ENCODE results near the gene TGFBR3.

The TGFBR3 gene

DNA sequence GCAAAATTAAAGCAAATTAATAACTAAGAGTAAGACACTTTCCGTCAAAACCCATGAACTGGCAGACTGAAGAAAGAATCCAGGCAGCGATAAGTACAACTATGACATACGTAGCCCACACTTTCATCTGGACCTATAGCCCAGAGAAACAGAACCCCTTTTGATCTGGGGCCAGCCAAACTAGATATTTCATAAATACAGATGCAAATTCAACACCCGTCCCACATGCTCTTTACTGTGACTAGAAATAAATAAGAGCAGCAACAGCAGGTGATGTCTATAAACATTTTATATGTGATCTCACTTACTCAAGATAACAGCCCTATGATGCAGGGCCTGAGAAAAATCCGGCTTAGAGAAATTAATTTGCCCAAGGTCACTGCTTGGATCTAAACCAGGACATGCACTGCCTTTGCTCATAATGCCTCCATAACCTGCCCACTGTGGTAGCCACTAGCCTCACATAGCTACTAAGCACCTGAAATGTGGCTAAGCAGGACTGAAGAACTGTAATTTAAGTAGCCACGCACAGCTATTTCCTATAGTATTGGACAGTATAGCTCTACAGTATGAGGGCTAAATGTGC lies 130.2 kb downstream of the TGFBR3 start:
- no peak for DNase-seq (ENCODE audit: low read depth in 2 of 2)

DNA sequence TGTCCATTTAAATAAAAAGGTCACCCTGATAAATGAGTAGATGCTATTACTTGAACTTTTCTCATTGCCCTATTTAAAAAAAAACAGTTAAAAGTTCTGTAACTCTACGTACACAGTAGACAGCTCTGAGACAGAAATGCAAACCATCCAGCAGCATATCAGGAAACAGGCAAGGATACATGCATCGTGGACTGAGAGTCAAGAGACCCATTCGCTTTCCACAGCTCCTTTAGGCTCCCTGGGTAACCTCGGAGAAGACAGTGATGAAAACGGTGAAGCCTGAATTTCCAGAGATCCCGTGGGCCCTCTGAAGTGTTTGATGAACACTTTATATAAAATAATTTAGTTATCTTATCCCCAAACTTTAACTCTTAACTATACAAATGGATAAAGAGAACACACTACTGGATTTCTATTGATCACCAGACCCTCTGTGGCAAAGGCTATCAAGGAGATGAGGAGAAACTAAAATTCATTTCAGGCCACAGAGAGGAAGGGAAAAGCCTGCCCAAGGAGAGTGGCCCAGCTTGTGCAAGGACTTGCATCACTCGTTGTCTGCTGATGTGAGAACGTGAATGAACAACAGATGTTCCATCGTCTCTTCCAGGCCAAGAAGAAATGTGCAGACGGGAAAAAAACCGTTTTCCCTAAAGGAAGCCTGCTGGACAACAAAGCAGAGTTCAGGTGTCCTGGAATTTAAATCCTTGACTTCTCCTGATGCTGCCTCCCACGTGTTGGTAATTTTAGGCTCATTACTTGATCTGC lies 131.0 kb downstream of the TGFBR3 start:
- no peak for DNase-seq (ENCODE audit: low read depth in 2 of 2)

DNA sequence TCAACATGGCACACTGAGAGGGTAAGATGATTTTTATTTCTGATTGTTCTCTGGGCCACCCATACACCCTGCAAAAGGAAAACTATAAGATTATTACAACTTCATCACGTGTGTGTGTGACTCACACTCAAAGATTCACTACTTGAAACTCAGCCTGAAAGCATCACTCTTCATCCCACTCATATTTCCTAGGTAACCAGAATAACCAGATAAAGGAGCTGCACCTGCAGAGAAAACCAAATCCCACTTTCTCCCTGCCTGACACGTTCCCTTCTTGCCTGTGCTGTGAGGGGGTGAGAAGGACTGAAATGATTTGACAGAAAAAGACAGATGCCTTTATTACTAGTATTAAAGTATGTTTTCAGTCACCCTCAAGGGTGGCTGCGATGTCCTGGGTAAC lies 131.6 kb downstream of the TGFBR3 start:
- no peak for DNase-seq (ENCODE audit: low read depth in 2 of 2)

DNA sequence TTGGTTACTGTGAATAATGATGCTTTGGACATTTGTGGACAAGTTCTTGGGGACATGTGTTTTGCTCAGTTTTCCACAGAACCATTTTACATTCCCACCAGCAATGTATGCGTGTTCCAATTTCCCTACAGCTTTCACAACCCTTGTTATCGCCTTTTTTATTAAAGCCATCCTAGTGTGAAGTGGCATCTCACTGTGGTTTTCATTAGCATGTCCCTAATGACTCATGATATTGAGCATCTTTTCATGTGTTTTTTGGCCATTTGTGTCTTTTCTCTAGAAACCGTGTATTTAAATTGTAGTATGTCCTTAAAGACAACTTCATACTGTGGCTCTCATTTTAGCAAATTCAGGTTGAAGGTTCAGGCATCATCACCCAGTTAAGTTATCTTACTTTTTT lies 132.1 kb downstream of the TGFBR3 start:
- DNase-seq (ENCODE audit: low read depth in 2 of 2) = no peak

DNA sequence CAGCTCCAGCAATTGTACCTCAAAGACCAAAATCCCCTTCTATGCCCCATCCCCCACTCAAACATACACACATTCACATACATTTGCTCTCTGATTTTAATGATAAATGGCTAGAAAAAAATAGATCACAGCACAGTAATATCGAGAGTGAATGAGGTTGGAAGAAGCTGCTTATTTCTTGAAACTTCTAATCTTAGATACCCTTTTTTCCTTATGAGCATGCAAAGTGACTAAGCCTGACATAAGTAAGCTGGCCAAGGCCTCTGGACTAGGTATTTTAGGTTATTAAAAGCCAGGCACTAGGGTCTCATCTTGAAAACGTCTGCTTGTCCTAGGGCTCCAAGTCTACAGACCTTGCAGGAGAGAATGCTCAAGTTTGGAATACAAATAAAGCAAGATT lies 133.6 kb downstream of the TGFBR3 start:
- no peak for DNase-seq (ENCODE audit: low read depth in 2 of 2)

DNA sequence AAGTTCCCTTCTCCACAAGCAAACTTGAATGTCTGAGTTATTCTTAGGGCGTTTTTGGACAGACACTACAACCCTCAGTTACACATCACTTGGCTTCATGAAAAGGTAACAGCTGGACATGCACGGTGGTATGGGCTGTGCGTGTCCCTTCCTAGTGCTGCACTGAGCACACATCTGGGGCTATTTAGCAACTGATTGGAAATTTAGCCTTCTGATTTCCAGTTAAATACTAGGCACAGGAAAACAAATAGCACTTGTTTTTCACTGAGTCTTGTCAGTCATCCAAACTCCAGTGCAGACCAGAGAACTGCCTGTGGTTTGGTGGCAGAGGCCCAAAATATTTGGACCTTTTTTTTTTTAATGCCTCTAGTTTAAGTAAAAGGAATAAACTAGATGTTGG lies 134.7 kb downstream of the TGFBR3 start:
- no peak for DNase-seq (ENCODE audit: low read depth in 2 of 2)

DNA sequence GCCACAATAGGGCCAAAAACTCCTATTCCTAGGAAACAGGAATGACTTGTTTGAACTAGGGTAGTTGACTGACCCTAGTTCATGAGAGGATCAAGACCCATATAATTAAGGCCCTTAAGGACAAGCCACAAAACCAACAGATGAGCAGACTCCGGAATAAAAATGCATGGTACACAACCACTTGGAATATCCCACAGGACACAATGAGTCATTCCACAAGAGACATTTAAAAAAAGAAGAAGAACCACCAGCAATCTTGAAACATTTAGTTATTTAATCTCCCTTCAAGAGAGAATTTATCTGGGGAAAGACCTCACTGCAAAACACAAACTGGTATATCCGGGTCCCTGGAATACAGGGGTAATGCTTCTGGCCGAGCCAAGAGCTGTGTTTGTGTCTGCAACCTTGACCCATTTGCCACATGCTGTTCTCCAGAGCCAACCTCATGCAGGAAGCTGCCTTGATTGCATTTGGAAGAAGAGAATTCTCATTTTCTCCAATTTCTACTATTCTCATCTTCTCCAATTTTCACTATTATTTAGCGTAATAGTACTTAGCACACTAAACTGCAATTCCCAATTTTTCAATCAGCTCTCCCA lies 135.5 kb downstream of the TGFBR3 start:
- DNase-seq (ENCODE audit: low read depth in 2 of 2) = no peak

DNA sequence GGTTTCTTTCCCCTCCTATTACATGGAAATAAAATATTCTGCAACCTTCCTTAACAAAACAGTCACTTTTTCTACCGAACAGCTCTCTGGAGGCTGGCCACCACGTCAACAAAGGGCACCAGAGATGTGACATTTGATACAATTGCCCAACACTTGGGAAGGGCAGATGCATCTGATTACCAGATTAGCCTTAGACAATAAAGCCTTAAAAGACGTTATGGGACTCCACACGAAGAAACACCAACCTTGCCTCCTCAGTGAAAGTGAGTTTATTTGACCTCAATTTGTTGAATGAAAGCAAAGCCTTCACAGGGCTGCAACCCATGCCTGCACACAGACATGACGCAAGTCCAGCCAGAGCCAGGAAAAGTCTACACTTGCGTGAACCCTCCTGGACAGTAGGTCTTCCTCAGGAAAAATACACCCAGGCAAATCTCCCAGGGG lies 136.1 kb downstream of the TGFBR3 start:
- no peak for DNase-seq (ENCODE audit: low read depth in 2 of 2)

DNA sequence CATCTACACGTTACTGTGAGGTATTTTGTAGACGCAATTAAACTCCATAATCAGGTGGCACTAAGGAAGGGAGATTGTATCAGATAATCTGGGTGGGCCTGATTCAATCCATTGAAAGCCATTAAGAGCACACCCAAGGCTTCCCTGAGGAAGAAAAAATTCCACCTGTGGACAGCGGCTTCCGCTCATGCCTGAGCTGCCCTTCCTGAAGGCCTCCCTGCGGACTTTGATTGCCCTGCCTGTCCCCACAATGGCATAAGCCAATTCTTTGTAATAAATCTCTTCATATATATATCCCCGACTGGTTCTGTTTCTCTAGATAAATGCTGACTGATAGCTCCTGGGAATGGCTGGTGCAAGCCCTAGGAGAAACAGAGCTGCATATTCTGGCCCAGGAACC lies 138.3 kb downstream of the TGFBR3 start:
- no peak for DNase-seq (ENCODE audit: low read depth in 2 of 2)

DNA sequence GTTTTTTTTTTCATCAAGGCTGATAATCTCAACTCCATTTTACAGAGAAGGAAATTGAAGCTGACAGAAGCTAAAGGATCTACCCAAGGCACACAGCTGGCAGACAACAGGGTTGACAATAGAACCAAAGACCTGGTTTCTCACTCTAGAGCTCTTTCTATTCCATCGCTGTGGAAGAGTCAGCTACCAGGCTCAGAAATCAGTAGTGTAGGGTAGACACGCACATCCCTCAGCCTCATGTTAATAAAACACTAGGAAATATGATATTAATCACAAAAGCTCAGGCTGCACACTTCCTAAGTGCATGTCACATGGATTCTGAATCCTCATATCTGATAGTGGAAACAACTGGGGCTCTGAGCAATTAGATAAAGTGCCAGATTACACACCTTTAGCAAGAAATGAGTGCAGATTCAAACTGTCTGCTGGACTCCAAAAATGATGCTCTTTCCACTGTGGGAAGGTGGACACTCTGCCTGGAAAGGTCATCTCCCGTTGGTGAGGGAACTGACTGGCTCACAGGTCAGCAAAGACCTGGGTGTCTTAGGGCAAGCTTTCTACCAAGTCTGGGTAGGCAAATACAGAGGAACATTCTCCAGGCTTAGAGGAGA lies 139.1 kb downstream of the TGFBR3 start:
- DNase-seq (ENCODE audit: low read depth in 2 of 2) = no peak

DNA sequence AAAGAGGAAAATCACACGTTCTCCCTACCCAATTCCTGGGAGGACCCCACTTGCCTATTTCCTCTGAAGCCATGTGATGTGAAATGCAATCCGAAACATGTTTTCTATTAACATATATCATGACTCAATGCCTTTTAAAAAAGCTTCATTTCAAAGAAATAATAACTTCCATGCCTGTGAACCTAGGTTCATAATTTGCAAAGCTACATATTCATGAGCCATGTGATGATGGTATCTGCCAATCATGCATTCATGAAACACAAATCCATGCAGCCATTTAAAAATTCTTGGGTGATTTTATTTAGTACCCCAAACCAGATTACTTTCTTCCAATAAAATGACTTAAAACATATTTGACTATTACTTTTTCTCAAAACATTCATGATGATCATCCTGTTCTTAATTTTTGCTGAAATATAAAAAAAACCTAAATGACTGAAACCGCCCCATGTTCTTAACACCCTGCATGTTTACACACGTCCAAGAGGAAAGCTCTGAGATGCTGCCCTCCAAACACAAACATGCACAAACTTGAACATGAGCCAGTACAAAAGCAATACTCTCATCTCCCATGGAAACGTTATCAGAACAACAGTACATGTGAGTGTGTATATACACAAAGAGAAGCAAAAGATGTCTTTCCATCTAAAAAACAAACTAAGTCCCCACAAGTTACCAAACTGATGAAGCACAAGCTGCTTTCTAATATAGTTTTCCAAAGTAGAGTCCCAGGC lies 140.1 kb downstream of the TGFBR3 start:
- DNase-seq (ENCODE audit: low read depth in 2 of 2) = no peak

DNA sequence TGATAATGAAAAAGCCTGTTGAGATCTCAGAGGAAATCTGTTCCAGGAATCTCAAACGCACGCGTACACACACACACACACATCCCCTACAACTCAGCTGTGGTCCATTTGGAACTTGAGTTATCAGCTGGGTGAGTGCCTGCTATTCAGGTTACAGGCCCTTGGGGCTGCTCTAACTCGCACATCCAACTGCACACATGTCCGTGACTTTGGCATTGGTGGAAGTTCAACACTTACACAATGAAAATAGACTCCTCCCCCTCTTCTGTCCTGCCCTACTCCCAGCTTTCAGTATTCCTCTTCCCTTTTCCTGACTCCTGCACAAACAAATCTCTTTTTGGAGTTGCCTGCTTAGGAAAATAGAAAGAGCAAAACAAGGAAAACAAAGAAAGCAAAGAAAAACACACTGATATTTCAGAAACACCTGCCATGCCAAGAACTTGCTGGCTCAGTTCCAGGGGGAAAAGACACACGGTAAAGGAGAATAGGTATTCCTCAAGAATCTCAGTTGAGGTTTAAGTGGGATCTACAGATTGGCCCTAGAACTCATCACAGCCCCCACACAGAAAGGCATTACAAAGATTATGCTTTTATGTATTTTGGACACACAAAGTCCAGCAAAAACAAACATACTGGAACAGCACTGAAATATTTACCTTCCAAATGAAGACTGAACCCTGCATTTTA lies 140.9 kb downstream of the TGFBR3 start:
- DNase-seq (ENCODE audit: low read depth in 2 of 2) = no peak

DNA sequence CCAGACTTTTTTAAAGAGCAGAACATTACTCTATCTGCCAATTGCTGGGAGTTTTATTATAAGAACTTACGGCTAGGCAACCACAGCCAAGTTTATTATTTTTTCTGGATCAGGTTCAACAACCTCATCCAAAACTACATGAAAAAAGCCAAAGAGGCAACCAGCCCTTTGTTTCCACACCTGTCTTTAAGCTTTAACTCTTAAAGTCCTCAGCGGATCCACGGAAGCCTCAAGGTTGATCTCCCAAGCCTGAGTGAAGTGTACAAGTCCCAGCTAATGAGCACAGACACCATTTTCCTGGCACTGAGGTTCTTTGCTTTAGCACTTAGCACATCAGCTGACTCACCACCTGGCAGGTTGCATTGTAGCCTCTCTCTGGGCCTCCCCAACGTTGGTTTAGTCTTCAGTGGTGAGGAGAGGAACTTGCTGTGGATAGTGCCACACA lies 143.1 kb downstream of the TGFBR3 start:
- DNase-seq (ENCODE audit: low read depth in 2 of 2) = no peak

DNA sequence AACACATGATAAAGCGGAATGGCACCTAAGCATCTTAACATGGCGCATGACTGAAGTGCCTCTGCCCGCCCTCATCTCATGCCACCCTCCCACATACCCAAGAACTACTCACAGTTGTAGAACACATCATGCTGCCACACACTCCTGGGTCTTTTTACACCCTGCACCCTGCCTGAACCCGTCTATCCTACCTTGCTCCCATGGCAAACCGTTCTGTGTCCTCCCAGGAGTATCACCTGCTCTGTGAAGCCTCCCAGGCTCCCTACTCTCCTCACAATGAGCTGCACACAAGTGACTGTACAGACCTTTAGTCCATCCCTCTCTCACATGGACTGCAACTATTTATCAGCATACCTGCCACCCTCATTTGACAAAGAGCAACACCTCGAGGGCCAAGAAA lies 144.0 kb downstream of the TGFBR3 start:
- no peak for DNase-seq (ENCODE audit: low read depth in 2 of 2)

DNA sequence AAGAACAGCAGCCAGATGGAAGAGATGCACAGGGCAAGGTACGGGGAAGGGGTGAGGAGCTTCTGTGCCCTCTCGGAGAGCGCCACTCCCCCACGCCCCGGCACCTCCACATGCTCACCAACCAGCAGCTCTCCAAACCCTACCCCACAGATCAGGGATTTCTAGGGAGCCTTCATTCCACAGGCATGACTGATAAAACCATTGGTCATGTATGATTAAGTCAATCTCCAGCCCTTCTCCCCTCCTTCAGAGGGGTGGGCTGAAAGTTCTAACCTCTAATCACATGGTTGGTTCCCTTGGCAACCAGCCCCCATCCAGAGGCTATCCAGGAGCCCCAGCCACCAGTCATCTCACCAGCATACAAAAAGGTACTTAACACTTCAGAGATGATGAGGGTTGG lies 144.7 kb downstream of the TGFBR3 start:
- DNase-seq (ENCODE audit: low read depth in 2 of 2) = no peak

DNA sequence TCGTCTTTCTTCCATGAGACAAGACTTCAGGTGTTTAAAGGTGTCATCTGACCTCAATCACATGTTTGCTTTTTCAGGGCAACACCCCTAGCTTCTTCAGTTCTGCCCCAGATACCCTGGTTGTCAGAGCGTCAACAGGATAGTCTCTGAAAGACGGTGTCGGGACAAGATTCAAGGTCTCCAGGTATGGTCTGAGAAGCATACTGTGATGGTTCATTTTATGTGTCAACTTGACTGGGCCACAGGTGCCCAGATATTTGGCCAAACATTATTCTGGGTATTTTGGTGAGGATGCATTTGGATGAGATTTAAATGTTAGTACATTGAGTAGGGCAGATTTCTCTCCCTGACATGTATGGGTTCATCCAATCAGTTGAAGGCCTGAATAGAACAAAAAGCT lies 148.3 kb downstream of the TGFBR3 start:
- no peak for DNase-seq (ENCODE audit: low read depth in 2 of 2)

DNA sequence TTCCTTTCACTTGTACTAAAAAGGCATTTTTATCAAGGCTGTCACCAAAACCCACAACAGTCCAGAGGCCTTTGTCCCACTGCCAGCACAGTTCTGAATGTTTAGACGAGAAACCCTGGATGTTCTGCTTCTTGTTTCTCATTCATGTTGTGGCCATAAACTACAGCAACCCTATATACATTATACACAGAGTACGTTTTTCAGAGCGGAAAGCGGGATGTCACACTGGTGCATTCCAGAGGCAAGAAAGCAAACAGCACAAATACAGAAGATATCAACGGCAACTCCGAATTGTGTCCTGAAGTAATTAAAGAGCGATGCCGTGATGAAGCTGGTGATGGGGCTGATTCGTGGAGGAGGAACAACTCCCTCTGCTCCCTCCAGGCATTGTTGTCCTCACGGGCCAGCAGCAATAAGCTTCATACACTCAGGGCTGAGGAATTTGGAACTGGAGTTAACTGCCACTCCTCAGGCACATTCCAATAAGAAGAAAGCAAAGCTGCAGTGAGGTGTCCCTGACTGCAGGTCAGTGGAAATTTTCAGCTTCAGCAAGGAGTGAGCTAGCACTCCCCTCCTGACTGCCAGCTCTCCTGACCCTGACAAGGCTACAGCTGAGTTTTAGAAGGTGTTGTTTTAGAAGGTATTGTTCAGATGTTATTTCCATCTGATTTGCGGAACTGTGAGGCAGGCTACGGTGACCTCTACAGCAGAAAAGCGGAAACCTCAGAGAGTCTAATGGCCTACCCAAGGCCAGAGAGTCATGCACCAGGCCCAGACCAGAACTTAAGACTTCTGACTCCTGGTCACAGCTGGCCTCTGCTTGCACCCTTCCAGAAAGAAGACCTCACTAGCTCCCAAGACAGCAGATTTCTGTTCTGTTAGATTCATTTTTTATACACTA lies 149.0 kb downstream of the TGFBR3 start:
- no peak for DNase-seq (ENCODE audit: low read depth in 2 of 2)

DNA sequence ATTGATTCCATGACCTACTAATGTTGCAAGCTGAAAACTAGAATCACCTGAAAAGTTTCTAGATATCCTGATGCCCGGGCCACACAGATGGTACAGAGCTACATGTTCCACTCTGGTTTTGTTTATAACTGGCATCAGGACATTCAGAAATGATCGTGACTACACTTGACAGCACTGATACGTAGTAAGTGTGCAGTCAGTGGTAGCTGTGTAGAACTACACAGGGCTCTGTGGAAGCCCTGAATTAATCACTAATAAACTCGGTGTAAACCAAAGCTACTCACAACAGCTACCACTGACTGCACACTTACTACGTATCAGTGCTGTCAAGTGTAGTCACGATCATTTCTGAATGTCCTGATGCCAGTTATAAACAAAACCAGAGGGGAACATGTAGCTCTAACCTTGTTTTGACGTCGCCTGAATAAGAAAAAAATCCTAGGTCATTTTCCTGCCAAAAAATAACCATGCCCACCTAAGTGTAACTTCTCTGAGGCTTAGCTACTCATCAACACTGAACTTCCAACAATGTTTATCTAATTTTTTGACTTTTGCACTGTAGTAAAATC lies 149.7 kb downstream of the TGFBR3 start:
- no peak for DNase-seq (ENCODE audit: low read depth in 2 of 2)

DNA sequence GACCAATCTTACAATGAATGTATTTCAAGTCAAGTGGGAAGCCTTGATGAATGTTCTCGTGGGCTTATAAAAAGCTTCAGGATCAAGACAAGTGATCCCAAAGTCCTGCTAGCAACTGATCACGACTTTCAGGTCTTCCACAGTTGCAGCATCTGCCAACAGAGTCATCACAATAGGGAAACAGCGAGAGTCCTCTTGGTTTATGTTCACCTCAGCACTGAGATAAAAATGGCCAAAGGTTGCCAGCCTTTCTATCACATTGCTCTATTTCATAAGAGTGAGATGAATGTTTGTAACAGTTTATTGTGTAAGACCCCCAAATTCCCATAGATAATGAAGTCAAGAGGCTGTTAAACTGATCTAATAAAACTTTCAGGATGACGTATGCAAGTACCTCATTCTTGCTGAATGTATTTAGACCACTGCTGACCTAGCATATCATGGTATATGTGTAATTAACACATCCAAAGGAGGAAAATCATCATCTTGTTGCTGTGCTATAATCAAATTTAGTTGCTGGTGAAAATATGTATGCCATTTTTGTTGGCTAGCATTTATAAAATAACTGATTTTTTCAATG lies 150.6 kb downstream of the TGFBR3 start:
- DNase-seq (ENCODE audit: low read depth in 2 of 2) = no peak

DNA sequence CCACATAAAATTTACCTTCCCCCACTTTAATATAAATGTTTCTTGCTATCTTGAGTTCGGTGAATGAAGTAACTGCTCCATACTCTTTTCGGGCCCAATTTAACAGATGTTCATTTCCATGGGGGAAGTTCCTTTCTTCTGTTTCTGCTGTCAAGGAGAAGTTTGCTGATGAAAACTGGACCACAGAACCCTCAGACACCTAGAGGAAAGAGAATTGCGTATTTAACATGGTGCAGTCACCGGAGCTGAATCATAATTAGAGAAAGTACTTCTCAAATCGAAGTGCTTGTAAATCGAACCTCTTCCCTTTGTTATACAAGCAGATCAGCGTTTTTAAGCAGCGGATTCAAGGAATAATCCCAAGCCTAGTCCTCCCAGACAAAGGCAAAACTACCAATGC lies 151.2 kb downstream of the TGFBR3 start:
- no peak for DNase-seq (ENCODE audit: low read depth in 2 of 2)
